Liver (tissue), 9 donors: Measurements from ENCODE around the gene LELP1. TPM values are rescaled to one million over a fixed set of nuclear protein-coding genes. Genes with fewer than 3 reads are reported as not detected.

Experiments used
- DNase-seq: peaks from one replicate; pipeline ENCODE4 v3.0.0-alpha.2; 2017; ENCODE audit warnings: low spot score
- H3K27ac ChIP-seq, 2 donors: one replicate each; pipeline ENCODE4 v1.7.0; 2013; ENCODE audit warnings: inconsistent platforms in 2 of 2, low read length in 2 of 2, control low read depth in 1 of 2, low read depth in 1 of 2, mild to moderate bottlenecking in 1 of 2
- H3K27me3 ChIP-seq, 4 donors: one replicate each; pipeline versions ENCODE4 v1.6.1 to v1.7.0; 2013; ENCODE audit warnings: low read length in 3 of 4, inconsistent platforms in 1 of 4, mild to moderate bottlenecking in 1 of 4, moderate library complexity in 1 of 4; ENCODE audit not compliant: control insufficient read depth in 4 of 4, insufficient read depth in 4 of 4
- H3K36me3 ChIP-seq, 4 donors: one replicate each; pipeline versions ENCODE4 v1.6.1 to v1.7.0; 2013; ENCODE audit warnings: low read length in 3 of 4, mild to moderate bottlenecking in 3 of 4, low read depth in 1 of 4, moderate library complexity in 1 of 4; ENCODE audit not compliant: control insufficient read depth in 4 of 4, insufficient read depth in 3 of 4
- H3K4me1 ChIP-seq, 4 donors: one replicate each; pipeline versions ENCODE4 v1.6.1 to v1.7.0; 2013; ENCODE audit warnings: low read length in 3 of 4, mild to moderate bottlenecking in 3 of 4, moderate library complexity in 1 of 4; ENCODE audit not compliant: control insufficient read depth in 4 of 4, insufficient read depth in 4 of 4
- H3K4me3 ChIP-seq, 3 donors: one replicate each; pipeline versions ENCODE4 v1.6.1 to v1.7.0; 2013; ENCODE audit warnings: low read length in 3 of 3, control low read depth in 1 of 3, low read depth in 1 of 3, mild to moderate bottlenecking in 1 of 3
- H3K9ac ChIP-seq, 2 donors: one replicate each; pipeline ENCODE4 v1.7.0; 2013; ENCODE audit warnings: low read length in 2 of 2, mild to moderate bottlenecking in 2 of 2, moderate library complexity in 2 of 2, control low read depth in 1 of 2, low read depth in 1 of 2
- H3K9me3 ChIP-seq, 4 donors: one replicate each; pipeline versions ENCODE4 v1.6.1 to v1.7.0; 2013; ENCODE audit warnings: low read length in 3 of 4; ENCODE audit not compliant: control insufficient read depth in 4 of 4
- ATF3 ChIP-seq: IDR thresholded peaks from 2 replicates; pipeline ENCODE4 v1.6.1; 2016; ENCODE audit warnings: antibody characterized with exemption
- CTCF ChIP-seq: fragments of 150-350 bp; IDR thresholded peaks from 2 replicates; pipeline ENCODE4 v1.5.1; 2017; ENCODE audit warnings: improper control_type of control experiment, low read depth, low read length; ENCODE audit not compliant: missing input control
- EGR1 ChIP-seq, 2 donors: IDR thresholded peaks; 2 replicates each; pipeline ENCODE4 v1.6.1; 2016 to 2018; ENCODE audit warnings: antibody characterized with exemption in 2 of 2, low read depth in 2 of 2
- FOXA1 ChIP-seq: IDR thresholded peaks from 2 replicates; pipeline ENCODE4 v1.6.1; 2016; ENCODE audit warnings: antibody characterized with exemption
- FOXA2 ChIP-seq: IDR thresholded peaks from 2 replicates; pipeline ENCODE4 v1.6.1; 2016; ENCODE audit warnings: antibody characterized with exemption
- GABPA ChIP-seq, 2 donors: IDR thresholded peaks in 1 of 2; conservative IDR thresholded peaks in 1 of 2; 2 replicates each; pipeline ENCODE4 v1.6.1; 2016; ENCODE audit warnings: antibody characterized with exemption in 2 of 2, mild to moderate bottlenecking in 1 of 2, moderate library complexity in 1 of 2
- HNF4A ChIP-seq, 2 donors: conservative IDR thresholded peaks; 2 replicates each; pipeline ENCODE4 v1.6.1; 2016; ENCODE audit warnings: antibody characterized with exemption in 2 of 2, mild to moderate bottlenecking in 2 of 2
- HNF4G ChIP-seq: IDR thresholded peaks from 2 replicates; pipeline ENCODE4 v1.6.1; 2016; ENCODE audit warnings: antibody characterized with exemption
- JUND ChIP-seq, 2 donors: IDR thresholded peaks; 2 replicates each; pipeline ENCODE4 v1.6.1; 2016; ENCODE audit warnings: antibody characterized with exemption in 2 of 2
- MAX ChIP-seq: IDR thresholded peaks from 2 replicates; pipeline ENCODE4 v1.6.1; 2016; ENCODE audit warnings: antibody characterized with exemption
- NR2F2 ChIP-seq: IDR thresholded peaks from 2 replicates; pipeline ENCODE4 v1.6.1; 2016; ENCODE audit warnings: antibody characterized with exemption
- RAD21 ChIP-seq, 2 donors: IDR thresholded peaks; 2 replicates each; pipeline ENCODE4 v1.6.1; 2016; ENCODE audit warnings: antibody characterized with exemption in 2 of 2, mild to moderate bottlenecking in 2 of 2
- REST ChIP-seq: IDR thresholded peaks from 2 replicates; pipeline ENCODE4 v1.6.1; 2016; ENCODE audit warnings: antibody characterized with exemption, mild to moderate bottlenecking
- RXRA ChIP-seq, 2 donors: IDR thresholded peaks; 2 replicates each; pipeline ENCODE4 v1.6.1; 2017 to 2018; ENCODE audit warnings: antibody characterized with exemption in 2 of 2, mild to moderate bottlenecking in 1 of 2
- SP1 ChIP-seq: IDR thresholded peaks from 2 replicates; pipeline ENCODE4 v1.6.1; 2018; ENCODE audit warnings: antibody characterized with exemption, mild to moderate bottlenecking
- TAF1 ChIP-seq: conservative IDR thresholded peaks from 2 replicates; pipeline ENCODE4 v1.6.1; 2016; ENCODE audit warnings: antibody characterized with exemption, mild to moderate bottlenecking
- YY1 ChIP-seq: IDR thresholded peaks from 2 replicates; pipeline ENCODE4 v1.6.1; 2016; ENCODE audit warnings: antibody characterized with exemption, mild to moderate bottlenecking
- ZBTB33 ChIP-seq: IDR thresholded peaks from 2 replicates; pipeline ENCODE4 v1.6.1; 2016; ENCODE audit warnings: antibody characterized with exemption
- WGBS: extraction: QIAGEN DNeasy Blood & Tissue Kit; methylation state at CpG from one replicate; pipeline ENCODE4 v1.1.7; 2013; 5-methylcytosine and 5-hydroxymethylcytosine counted together
- polyA plus RNA-seq, 2 donors: library from polyadenylated mRNA; stranded (reverse) in 1 of 2; unstranded in 1 of 2; fragments of 200-250 nt in 1 of 2; fragments of >200 nt in 1 of 2; fragmentation: Nextera tagmentation in 1 of 2; extraction: Ambion mirVana in 1 of 2; gene quantifications; one replicate each; pipeline versions ENCODE4 v1.2.1 to v1.2.3, GENCODE V29; 2013 to 2015
- total RNA-seq, 2 donors: library from RNA; depleted of rRNA; stranded (reverse); fragments of >200 nt; gene quantifications; one replicate each; pipeline ENCODE4 v1.2.3, GENCODE V29; 2014
- donor health status: healthy.
- donor health status: healthy.
- donor health status: healthy.
- donor health status: healthy.
- donor health status: healthy.

Gene LELP1
- total and polyA plus RNA-seq, 4 donors, result not detected

GRCh38 chr1:153227810-153228209 lies 24.6 kb downstream of the LELP1 start:
- Histone ChIP-seq H3K4me3 (no peak overlapping the region), H3K9ac (no peak overlapping the region), H3K4me1 (no peaks in the 10 kb centered on the region), H3K27me3 (peaks cover 0 to 2% (median under 1%) of the 10 kb centered on the region in 4 donors), H3K9me3 (no peaks in the 10 kb centered on the region), H3K36me3 (no peaks in the 10 kb centered on the region), H3K27ac (no peak overlapping the region)
- TF ChIP-seq FOXA2 (no peak), TAF1 (no peak), GABPA (IDR thresholded peaks at IDR 0.05 in 1 of 2, conservative IDR thresholded peaks at IDR 0.05 in 1 of 2) (no peak), CTCF (no peak), YY1 (no peak), NR2F2 (no peak), SP1 (no peak), EGR1 (IDR thresholded peaks at IDR 0.05; ENCODE audit: low read depth in 2 of 2) (no peak), HNF4A (conservative IDR thresholded peaks at IDR 0.05) (no peak), FOXA1 (no peak), MAX (no peak), JUND (IDR thresholded peaks at IDR 0.05) (no peak), HNF4G (no peak), RXRA (IDR thresholded peaks at IDR 0.05) (no peak), ATF3 (no peak), RAD21 (IDR thresholded peaks at IDR 0.05) (no peak), REST (no peak), ZBTB33 (no peak)
- 54% methylated on average over 2 of the region's 2 CpGs for WGBS
- no peak for DNase-seq
